Activated gamma-delta T cell (primary cell): Measurements from ENCODE around the gene ABCA5.

Experiments used
- DNase-seq: peaks from one replicate; lab custom pipeline; 2025; lab: John Stamatoyannopoulos, UW

ABCA5 gene

GRCh38 chr17:69267219-69267618 is 59.7 kb downstream of the ABCA5 start:
- no peak for DNase-seq

GRCh38 chr17:69265873-69266272 is 61.1 kb downstream of the ABCA5 start:
- DNase-seq: no peak

- no peak for DNase-seq
Observed at GRCh38 chr17:69254187-69254586, 72.7 kb downstream of the ABCA5 start.

GRCh38 chr17:69250641-69251040 is 76.3 kb downstream of the ABCA5 start:
- DNase-seq: no peak

GRCh38 chr17:69246726-69247375 is 80.1 kb downstream of the ABCA5 start:
- no peak for DNase-seq

GRCh38 chr17:69246202-69246601 is 80.7 kb downstream of the ABCA5 start:
- DNase-seq: no peak

- no peak for DNase-seq
Observed at GRCh38 chr17:69245617-69246016, 81.3 kb downstream of the ABCA5 start.

GRCh38 chr17:69239611-69240600 is 87.0 kb downstream of the ABCA5 start:
- no peak for DNase-seq

- no peak for DNase-seq
Observed at GRCh38 chr17:69236946-69237345, 90.0 kb downstream of the ABCA5 start.

GRCh38 chr17:69236464-69236863 is 90.5 kb downstream of the ABCA5 start:
- DNase-seq: no peak

GRCh38 chr17:69235338-69236058 is 91.4 kb downstream of the ABCA5 start:
- no peak for DNase-seq

GRCh38 chr17:69232650-69233049 is 94.3 kb downstream of the ABCA5 start:
- no peak for DNase-seq

- no peak for DNase-seq
Observed at GRCh38 chr17:69231521-69231920, 95.4 kb downstream of the ABCA5 start.

- DNase-seq: no peak
Observed at GRCh38 chr17:69230939-69231338, 96.0 kb downstream of the ABCA5 start.

GRCh38 chr17:69228576-69228975 is 98.4 kb downstream of the ABCA5 start, which contains the start of gene ABCA10:
TSS of gene ABCA10 (minus strand) at chr17:69228824. CDS start at chr17:69225358, 3,466 bp downstream.
- DNase-seq: no peak

GRCh38 chr17:69228018-69228417 is 98.9 kb downstream of the ABCA5 start:
- no peak for DNase-seq

- no peak for DNase-seq
Observed at GRCh38 chr17:69227541-69227940, 99.4 kb downstream of the ABCA5 start.

GRCh38 chr17:69223809-69224208 is 103.1 kb downstream of the ABCA5 start:
- DNase-seq: no peak

- no peak for DNase-seq
Observed at GRCh38 chr17:69222707-69223258, 104.2 kb downstream of the ABCA5 start.

GRCh38 chr17:69220098-69220497 is 106.8 kb downstream of the ABCA5 start:
- no peak for DNase-seq

- DNase-seq: no peak
Observed at GRCh38 chr17:69218986-69219385, 107.9 kb downstream of the ABCA5 start.
